PC-3 (cell line): ENCODE data around the gene ANKRD30B. TPM values are rescaled to one million over a fixed set of nuclear protein-coding genes. Genes with fewer than 3 reads are reported as not detected.

Experiments
- ATAC-seq: fragments of 200-7000 bp; cut with Tn5 transposase; 2 replicates; pipeline ENCODE4 v1.9.1; 2020; ENCODE audit warnings: mild to moderate bottlenecking, moderate library complexity
- BruUV-seq: library from RNA; stranded (reverse); fragments of 400-500 nt; replicated peaks from 2 replicates; lab custom pipeline; 2021; lab: Mats Ljungman, UMichigan
- CTCF ChIA-PET: fragments of 300-600 bp; sonication (Branson Sonifier 250); formaldehyde crosslinking; loops from one replicate; lab custom pipeline; 2022; ENCODE audit warnings: antibody characterized with exemption; lab: Charles Lee
- POLR2A ChIA-PET: fragments of 300-600 bp; sonication (Branson Sonifier 250); formaldehyde crosslinking; loops from one replicate; lab custom pipeline; 2022; ENCODE audit warnings: antibody characterized with exemption; ENCODE audit not compliant: unreplicated experiment; lab: Charles Lee
- DNase-seq: peaks from one replicate; pipeline ENCODE4 v3.0.0-alpha.2; 2015
- H2AFZ ChIP-seq: fragments of 300-600 bp; sonication (generic); 2 replicates; pipeline ENCODE4 v1.6.0; 2016; ENCODE audit warnings: antibody characterized with exemption, low read length
- H3F3A ChIP-seq: fragments of 300-600 bp; sonication (generic); one replicate; pipeline ENCODE4 v1.6.0; 2017; ENCODE audit warnings: antibody characterized with exemption, low read length, control low read depth, mild to moderate bottlenecking; ENCODE audit not compliant: unreplicated experiment
- H3K27ac ChIP-seq: fragments of 300-600 bp; sonication (generic); 2 replicates; pipeline ENCODE4 v1.5.1; 2016; ENCODE audit warnings: mild to moderate bottlenecking, low read length
- H3K27me3 ChIP-seq: fragments of 300-600 bp; sonication (generic); 2 replicates; pipeline ENCODE4 v1.6.1; 2016; ENCODE audit warnings: low read length, mixed read lengths
- H3K36me3 ChIP-seq: fragments of 300-600 bp; sonication (generic); 2 replicates; pipeline ENCODE4 v1.6.1; 2016; ENCODE audit warnings: low read depth, mixed run types, low read length, mixed read lengths
- H3K4me1 ChIP-seq: fragments of 300-600 bp; sonication (generic); 2 replicates; pipeline ENCODE4 v1.5.1; 2016; ENCODE audit warnings: low read length; ENCODE audit not compliant: insufficient read depth
- H3K4me2 ChIP-seq: fragments of 300-600 bp; sonication (generic); 2 replicates; pipeline ENCODE4 v1.6.0; 2016; ENCODE audit warnings: low read length
- H3K4me3 ChIP-seq: fragments of 300-600 bp; sonication (generic); 2 replicates; pipeline ENCODE4 v1.5.1; 2016; ENCODE audit warnings: mild to moderate bottlenecking, low read length, mixed read lengths
- H3K79me2 ChIP-seq: fragments of 300-600 bp; sonication (generic); 2 replicates; pipeline ENCODE4 v1.6.1; 2017; ENCODE audit warnings: low read length, mixed read lengths
- H3K9ac ChIP-seq: fragments of 300-600 bp; sonication (generic); 2 replicates; pipeline ENCODE4 v1.6.0; 2016; ENCODE audit warnings: mild to moderate bottlenecking, low read length
- H3K9me2 ChIP-seq: fragments of 300-600 bp; sonication (generic); replicated peaks from 2 replicates; pipeline ENCODE4 v1.6.1; 2016; ENCODE audit warnings: mixed run types, low read length, mixed read lengths
- H3K9me3 ChIP-seq: fragments of 300-600 bp; sonication (generic); 2 replicates; pipeline ENCODE4 v1.6.1; 2016; ENCODE audit warnings: low read length, mixed read lengths
- H4K20me1 ChIP-seq: fragments of 300-600 bp; sonication (generic); 2 replicates; pipeline ENCODE4 v1.6.1; 2016; ENCODE audit warnings: low read length, mixed read lengths
- EZH2 ChIP-seq: fragments of 300-600 bp; sonication (generic); IDR thresholded peaks from one replicate; pipeline ENCODE4 v1.6.1; 2017; ENCODE audit warnings: antibody characterized with exemption, mild to moderate bottlenecking, low read length; ENCODE audit not compliant: unreplicated experiment
- EZH2phosphoT487 ChIP-seq: fragments of 300-600 bp; sonication (generic); IDR thresholded peaks from 2 replicates; pipeline ENCODE4 v1.6.1; 2018; ENCODE audit warnings: mild to moderate bottlenecking, antibody characterized with exemption, low read length, borderline replicate concordance
- intact Hi-C: fragments of 100-400 bp; cut with micrococcal nuclease; formaldehyde crosslinking; loops from 2 replicates; pipeline ENCODE4 v1.9.0; 2023
- total RNA-seq: library from RNA; depleted of rRNA; stranded (reverse); fragments of >200 nt; gene quantifications from 2 replicates; pipeline ENCODE4 v1.2.3, GENCODE V29; 2014
- TF ChIP-seq, protein P1 (sequence below): fragments of 300-600 bp; sonication (generic); conservative IDR thresholded peaks from 2 replicates; pipeline ENCODE4 v1.5.1; 2017; ENCODE audit warnings: antibody characterized with exemption, low read depth, mild to moderate bottlenecking, low read length

ANKRD30B gene
- total RNA-seq, 1 experiment from 2014 or later = 0.51 TPM

GRCh38 chr18:14769381-14769780 is 21.4 kb downstream of the ANKRD30B start:
- CTCF ChIA-PET = no interaction called here
- no peak overlapping the region for H3K27ac ChIP-seq
- TF ChIP-seq EZH2 (no peak), EZH2phosphoT487 (no peak)
- H3K9ac ChIP-seq = no peak overlapping the region
- no peaks in the 10 kb centered on the region for H3K27me3 ChIP-seq
- ATAC-seq (no peak), DNase-seq (no peak)
- H3F3A ChIP-seq = no peaks in the 10 kb centered on the region
- no peaks in the 10 kb centered on the region for H3K79me2 ChIP-seq
- no TSS peak for BruUV-seq
- H4K20me1 ChIP-seq = no peaks in the 10 kb centered on the region
- H3K4me1 ChIP-seq = no peaks in the 10 kb centered on the region
- no peaks in the 10 kb centered on the region for H3K9me3 ChIP-seq
- no peak overlapping the region for H3K4me2 ChIP-seq
- POLR2A ChIA-PET = no interaction called here
- intact Hi-C loops = no loop called here
- no peak overlapping the region for H2AFZ ChIP-seq
- no peaks in the 10 kb centered on the region for H3K9me2 ChIP-seq
- no peak overlapping the region for H3K4me3 ChIP-seq
- no peaks in the 10 kb centered on the region for H3K36me3 ChIP-seq

GRCh38 chr18:14776801-14777200 is 28.8 kb downstream of the ANKRD30B start:
- no peaks in the 10 kb centered on the region for H3K9me2 ChIP-seq
- no peak overlapping the region for H3K9ac ChIP-seq
- ChIA-PET CTCF (no interaction called here), POLR2A (no interaction called here)
- intact Hi-C loops = no loop called here
- no peaks in the 10 kb centered on the region for H3K27me3 ChIP-seq
- no peak overlapping the region for H3K4me2 ChIP-seq
- no TSS peak for BruUV-seq
- DNase-seq (no peak), ATAC-seq (no peak)
- no peak overlapping the region for H3K27ac ChIP-seq
- no peaks in the 10 kb centered on the region for H3K4me1 ChIP-seq
- TF ChIP-seq EZH2phosphoT487 (no peak), EZH2 (no peak)
- TF ChIP-seq, protein P1, sequence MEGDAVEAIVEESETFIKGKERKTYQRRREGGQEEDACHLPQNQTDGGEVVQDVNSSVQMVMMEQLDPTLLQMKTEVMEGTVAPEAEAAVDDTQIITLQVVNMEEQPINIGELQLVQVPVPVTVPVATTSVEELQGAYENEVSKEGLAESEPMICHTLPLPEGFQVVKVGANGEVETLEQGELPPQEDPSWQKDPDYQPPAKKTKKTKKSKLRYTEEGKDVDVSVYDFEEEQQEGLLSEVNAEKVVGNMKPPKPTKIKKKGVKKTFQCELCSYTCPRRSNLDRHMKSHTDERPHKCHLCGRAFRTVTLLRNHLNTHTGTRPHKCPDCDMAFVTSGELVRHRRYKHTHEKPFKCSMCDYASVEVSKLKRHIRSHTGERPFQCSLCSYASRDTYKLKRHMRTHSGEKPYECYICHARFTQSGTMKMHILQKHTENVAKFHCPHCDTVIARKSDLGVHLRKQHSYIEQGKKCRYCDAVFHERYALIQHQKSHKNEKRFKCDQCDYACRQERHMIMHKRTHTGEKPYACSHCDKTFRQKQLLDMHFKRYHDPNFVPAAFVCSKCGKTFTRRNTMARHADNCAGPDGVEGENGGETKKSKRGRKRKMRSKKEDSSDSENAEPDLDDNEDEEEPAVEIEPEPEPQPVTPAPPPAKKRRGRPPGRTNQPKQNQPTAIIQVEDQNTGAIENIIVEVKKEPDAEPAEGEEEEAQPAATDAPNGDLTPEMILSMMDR = no peak
- no peaks in the 10 kb centered on the region for H3K79me2 ChIP-seq
- H3F3A ChIP-seq = no peaks in the 10 kb centered on the region
- no peaks in the 10 kb centered on the region for H3K9me3 ChIP-seq
- no peak overlapping the region for H2AFZ ChIP-seq
- no peaks in the 10 kb centered on the region for H3K36me3 ChIP-seq
- no peaks in the 10 kb centered on the region for H4K20me1 ChIP-seq
- no peak overlapping the region for H3K4me3 ChIP-seq

- no TSS peak for BruUV-seq
- ChIA-PET CTCF (no interaction called here), POLR2A (no interaction called here)
- intact Hi-C loops = no loop called here
- TF ChIP-seq EZH2 (no peak), EZH2phosphoT487 (no peak)
- TF ChIP-seq, protein P1 = no peak
- peaks cover 16% of the 10 kb centered on the region for H3K4me1 ChIP-seq
- no peak overlapping the region for H3K4me2 ChIP-seq
- H3K27ac ChIP-seq = no peak overlapping the region
- H3F3A ChIP-seq = no peaks in the 10 kb centered on the region
- H4K20me1 ChIP-seq = no peaks in the 10 kb centered on the region
- H3K9me2 ChIP-seq = no peaks in the 10 kb centered on the region
- no peaks in the 10 kb centered on the region for H3K27me3 ChIP-seq
- H3K4me3 ChIP-seq = no peak overlapping the region
- ATAC-seq (no peak), DNase-seq (no peak)
- no peak overlapping the region for H3K9ac ChIP-seq
- H2AFZ ChIP-seq = no peak overlapping the region
- H3K36me3 ChIP-seq = no peaks in the 10 kb centered on the region
- no peaks in the 10 kb centered on the region for H3K9me3 ChIP-seq
- H3K79me2 ChIP-seq = no peaks in the 10 kb centered on the region
Measured at GRCh38 chr18:14781671-14782070, 33.7 kb downstream of the ANKRD30B start.
